ENCODE results near the gene OTOP2.
"Not testable (repeated sequence)": the region's sequence is repeated elsewhere in the genome, so short reads cannot be mapped to it uniquely, and the experiment has no call there.

Gene OTOP2

DNA sequence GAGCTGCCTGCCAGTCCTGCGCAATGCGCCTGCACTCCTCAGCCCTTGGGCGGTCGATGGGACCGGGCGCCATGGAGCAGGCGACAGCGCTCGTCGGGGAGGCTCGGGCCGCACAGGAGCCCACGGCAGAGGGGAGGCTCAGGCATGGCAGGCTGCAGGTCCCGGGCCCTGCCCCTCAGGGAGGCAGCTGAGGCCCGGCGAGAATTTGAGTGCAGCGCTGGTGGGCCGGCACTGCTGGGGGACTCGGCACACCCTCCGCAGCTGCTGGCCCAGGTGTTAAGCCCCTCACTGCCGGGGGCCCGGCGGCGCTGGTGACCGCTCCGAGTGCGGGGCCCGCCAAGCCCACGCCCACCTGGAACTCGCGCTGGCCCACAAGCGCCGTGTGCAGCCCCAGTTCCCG is 17.1 kb upstream of the OTOP2 start:
- Histone ChIP-seq H3K4me3 (ENCODE audit: insufficient read depth, low read length, poor library complexity, severe bottlenecking) (no peak overlapping the region), H3K27me3 (ENCODE audit: low read length) (no peaks in the 10 kb centered on the region), H2AFZ (ENCODE audit: low read depth, low read length, severe bottlenecking) (no peak overlapping the region), H3K36me3 (ENCODE audit: low read length) (no peaks in the 10 kb centered on the region), H3F3A (ENCODE audit: insufficient read depth) (no peaks in the 10 kb centered on the region), H3K9me3 (ENCODE audit: insufficient read depth, low read length) (no peaks in the 10 kb centered on the region), H3K4me2 (ENCODE audit: low read depth, low read length, poor library complexity, severe bottlenecking) (no peak overlapping the region), H3K9me2 (replicated peaks; ENCODE audit: insufficient read depth, low read length) (no peaks in the 10 kb centered on the region), H3K9ac (ENCODE audit: low read length) (no peak overlapping the region), H3K27ac (ENCODE audit: low read depth, low read length) (no peak overlapping the region), H4K20me1 (ENCODE audit: low read depth, low read length) (no peaks in the 10 kb centered on the region), H3K79me2 (ENCODE audit: insufficient read depth, low read length) (no peaks in the 10 kb centered on the region)
- TF ChIP-seq, protein P1, sequence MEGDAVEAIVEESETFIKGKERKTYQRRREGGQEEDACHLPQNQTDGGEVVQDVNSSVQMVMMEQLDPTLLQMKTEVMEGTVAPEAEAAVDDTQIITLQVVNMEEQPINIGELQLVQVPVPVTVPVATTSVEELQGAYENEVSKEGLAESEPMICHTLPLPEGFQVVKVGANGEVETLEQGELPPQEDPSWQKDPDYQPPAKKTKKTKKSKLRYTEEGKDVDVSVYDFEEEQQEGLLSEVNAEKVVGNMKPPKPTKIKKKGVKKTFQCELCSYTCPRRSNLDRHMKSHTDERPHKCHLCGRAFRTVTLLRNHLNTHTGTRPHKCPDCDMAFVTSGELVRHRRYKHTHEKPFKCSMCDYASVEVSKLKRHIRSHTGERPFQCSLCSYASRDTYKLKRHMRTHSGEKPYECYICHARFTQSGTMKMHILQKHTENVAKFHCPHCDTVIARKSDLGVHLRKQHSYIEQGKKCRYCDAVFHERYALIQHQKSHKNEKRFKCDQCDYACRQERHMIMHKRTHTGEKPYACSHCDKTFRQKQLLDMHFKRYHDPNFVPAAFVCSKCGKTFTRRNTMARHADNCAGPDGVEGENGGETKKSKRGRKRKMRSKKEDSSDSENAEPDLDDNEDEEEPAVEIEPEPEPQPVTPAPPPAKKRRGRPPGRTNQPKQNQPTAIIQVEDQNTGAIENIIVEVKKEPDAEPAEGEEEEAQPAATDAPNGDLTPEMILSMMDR (IDR thresholded peaks at IDR 0.05; ENCODE audit: insufficient read depth, low read length, poor library complexity, severe bottlenecking): no peak
- TF ChIP-seq EZH2phosphoT487 (conservative IDR thresholded peaks at IDR 0.05; ENCODE audit: low read length): no peak

DNA sequence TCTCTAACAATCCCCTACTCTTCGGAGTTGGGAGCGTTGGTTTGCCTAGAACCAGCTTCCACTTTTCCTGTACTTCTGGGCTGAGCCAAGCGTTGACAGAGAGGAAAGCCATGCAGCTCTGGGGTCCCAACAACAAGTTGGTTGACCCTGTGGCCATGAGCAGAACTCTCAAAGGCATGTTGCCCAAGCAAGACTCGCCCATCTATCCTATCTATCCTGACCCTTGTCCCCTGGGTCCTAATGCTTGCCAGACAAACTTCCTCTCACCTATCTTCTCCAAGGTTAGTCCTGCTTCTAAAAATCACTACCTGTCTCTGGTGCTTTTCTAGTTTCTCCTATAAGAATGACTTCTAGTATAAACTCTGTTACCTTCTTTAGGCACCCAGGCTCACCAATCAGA is 15.0 kb upstream of the OTOP2 start:
- H3K4me2 ChIP-seq (ENCODE audit: low read depth, low read length, poor library complexity, severe bottlenecking); H4K20me1 ChIP-seq (ENCODE audit: low read depth, low read length); H3K4me3 ChIP-seq (ENCODE audit: insufficient read depth, low read length, poor library complexity, severe bottlenecking); H3K79me2 ChIP-seq (ENCODE audit: insufficient read depth, low read length); H3K9me2 ChIP-seq (replicated peaks; ENCODE audit: insufficient read depth, low read length); H3K9ac ChIP-seq (ENCODE audit: low read length); H3F3A ChIP-seq (ENCODE audit: insufficient read depth); H3K36me3 ChIP-seq (ENCODE audit: low read length); H2AFZ ChIP-seq (ENCODE audit: low read depth, low read length, severe bottlenecking); H3K9me3 ChIP-seq (ENCODE audit: insufficient read depth, low read length); H3K27me3 ChIP-seq (ENCODE audit: low read length); H3K27ac ChIP-seq (ENCODE audit: low read depth, low read length): not testable (repeated sequence)

DNA sequence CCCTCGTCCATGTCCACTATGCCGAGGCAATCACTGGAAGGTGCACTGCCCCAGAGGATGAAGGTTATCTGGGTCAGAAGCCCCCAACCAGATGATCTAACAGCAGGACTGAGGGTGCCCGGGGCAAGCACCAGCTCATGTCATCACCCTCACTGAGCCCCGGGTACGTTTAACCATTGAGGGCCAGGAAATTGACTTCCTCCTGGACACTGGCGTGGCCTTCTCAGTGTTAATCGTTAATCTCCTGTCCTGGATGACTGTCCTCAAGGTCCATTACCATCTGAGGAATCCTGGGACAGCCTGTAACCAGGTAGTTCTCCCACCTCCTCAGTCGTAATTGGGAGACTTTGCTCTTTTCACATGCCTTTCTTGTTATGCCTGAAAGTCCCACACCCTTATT is 12.7 kb upstream of the OTOP2 start:
- H3K9ac ChIP-seq (ENCODE audit: low read length); H3K79me2 ChIP-seq (ENCODE audit: insufficient read depth, low read length); H3F3A ChIP-seq (ENCODE audit: insufficient read depth); H2AFZ ChIP-seq (ENCODE audit: low read depth, low read length, severe bottlenecking); H4K20me1 ChIP-seq (ENCODE audit: low read depth, low read length); H3K4me3 ChIP-seq (ENCODE audit: insufficient read depth, low read length, poor library complexity, severe bottlenecking); H3K27ac ChIP-seq (ENCODE audit: low read depth, low read length); H3K4me2 ChIP-seq (ENCODE audit: low read depth, low read length, poor library complexity, severe bottlenecking); H3K27me3 ChIP-seq (ENCODE audit: low read length); H3K9me3 ChIP-seq (ENCODE audit: insufficient read depth, low read length); H3K9me2 ChIP-seq (replicated peaks; ENCODE audit: insufficient read depth, low read length); H3K36me3 ChIP-seq (ENCODE audit: low read length): not testable (repeated sequence)

DNA sequence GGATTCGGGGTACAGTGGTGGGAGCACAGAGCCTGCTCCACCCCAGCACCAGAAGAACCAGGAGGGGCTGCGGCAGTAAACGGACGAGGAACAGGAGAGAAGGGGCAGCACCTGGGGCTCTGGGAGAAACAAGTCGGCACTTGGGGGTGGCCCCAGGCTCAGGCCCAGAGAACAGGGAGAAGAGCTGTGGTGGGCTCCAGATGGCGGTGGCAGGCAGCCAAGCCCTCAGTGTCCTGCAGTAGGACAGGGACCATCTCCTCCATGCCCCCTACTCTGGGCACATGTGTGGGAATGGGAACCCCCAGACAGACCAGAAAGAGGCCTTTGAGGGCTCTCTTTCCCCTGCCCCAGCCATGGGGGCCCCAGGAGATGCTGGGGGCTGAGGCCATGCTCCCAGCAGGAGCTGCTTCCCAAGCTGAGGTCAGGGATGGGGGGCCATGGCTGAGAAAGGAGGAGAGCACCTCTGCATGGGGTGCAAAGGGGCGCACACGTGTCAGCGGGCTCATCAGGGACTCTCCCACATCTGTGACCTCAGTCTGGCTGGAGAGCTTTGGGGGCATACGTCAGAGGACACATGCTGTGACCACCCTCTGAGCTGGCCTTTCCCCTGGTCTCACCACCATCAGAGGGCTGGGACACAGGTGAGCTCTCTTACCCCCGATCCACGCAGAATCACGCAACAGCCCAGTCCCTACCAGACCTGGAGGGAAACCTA is 7.8 kb upstream of the OTOP2 start:
- no peaks in the 10 kb centered on the region for H3F3A ChIP-seq (ENCODE audit: insufficient read depth)
- H3K4me3 ChIP-seq (ENCODE audit: insufficient read depth, low read length, poor library complexity, severe bottlenecking): no peak overlapping the region
- no peak overlapping the region for H2AFZ ChIP-seq (ENCODE audit: low read depth, low read length, severe bottlenecking)
- H3K9ac ChIP-seq (ENCODE audit: low read length): no peak overlapping the region
- TF ChIP-seq EZH2phosphoT487 (conservative IDR thresholded peaks at IDR 0.05; ENCODE audit: low read length): no peak
- TF ChIP-seq, protein P1 (IDR thresholded peaks at IDR 0.05; ENCODE audit: insufficient read depth, low read length, poor library complexity, severe bottlenecking): no peak
- no peaks in the 10 kb centered on the region for H3K9me2 ChIP-seq (replicated peaks; ENCODE audit: insufficient read depth, low read length)
- H3K79me2 ChIP-seq (ENCODE audit: insufficient read depth, low read length): no peaks in the 10 kb centered on the region
- no peaks in the 10 kb centered on the region for H3K36me3 ChIP-seq (ENCODE audit: low read length)
- H3K4me2 ChIP-seq (ENCODE audit: low read depth, low read length, poor library complexity, severe bottlenecking): no peak overlapping the region
- no peaks in the 10 kb centered on the region for H3K9me3 ChIP-seq (ENCODE audit: insufficient read depth, low read length)
- no peaks in the 10 kb centered on the region for H4K20me1 ChIP-seq (ENCODE audit: low read depth, low read length)
- no peak overlapping the region for H3K27ac ChIP-seq (ENCODE audit: low read depth, low read length)
- H3K27me3 ChIP-seq (ENCODE audit: low read length): no peaks in the 10 kb centered on the region

Data from SU-DHL-6 (cell line).